ENCODE measurements around the gene DIAPH2.

DNA sequence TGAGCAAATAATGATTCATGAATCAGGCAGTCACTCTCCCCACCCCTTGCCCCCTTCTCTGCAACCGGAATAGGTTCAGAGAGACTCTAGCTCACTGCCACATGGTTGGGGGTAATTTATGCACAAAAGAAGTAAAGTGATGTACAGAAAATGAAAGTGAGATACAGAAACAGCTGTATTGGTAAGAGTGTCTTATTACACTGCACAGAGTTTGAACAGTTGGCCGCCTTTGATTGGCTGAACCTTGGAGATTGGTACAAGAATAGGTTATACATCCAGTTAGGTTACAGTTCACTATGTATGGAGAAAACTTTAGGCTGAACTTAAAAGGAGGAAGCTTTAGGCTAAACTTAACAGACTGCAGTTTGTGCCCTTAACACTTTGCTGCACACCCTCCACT is 34.6 kb upstream of the DIAPH2 start:
- TF ChIP-seq, protein P1, sequence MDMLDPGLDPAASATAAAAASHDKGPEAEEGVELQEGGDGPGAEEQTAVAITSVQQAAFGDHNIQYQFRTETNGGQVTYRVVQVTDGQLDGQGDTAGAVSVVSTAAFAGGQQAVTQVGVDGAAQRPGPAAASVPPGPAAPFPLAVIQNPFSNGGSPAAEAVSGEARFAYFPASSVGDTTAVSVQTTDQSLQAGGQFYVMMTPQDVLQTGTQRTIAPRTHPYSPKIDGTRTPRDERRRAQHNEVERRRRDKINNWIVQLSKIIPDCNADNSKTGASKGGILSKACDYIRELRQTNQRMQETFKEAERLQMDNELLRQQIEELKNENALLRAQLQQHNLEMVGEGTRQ (CRISPR knock-in tag; IDR thresholded peaks at IDR 0.05) = no peak
- no peak for TF ChIP-seq CREM (CRISPR knock-in tag; IDR thresholded peaks at IDR 0.05)
- TF ChIP-seq FOXJ3 (CRISPR knock-in tag; IDR thresholded peaks at IDR 0.05; ENCODE audit: borderline replicate concordance) = no peak
- TF ChIP-seq, protein P2, sequence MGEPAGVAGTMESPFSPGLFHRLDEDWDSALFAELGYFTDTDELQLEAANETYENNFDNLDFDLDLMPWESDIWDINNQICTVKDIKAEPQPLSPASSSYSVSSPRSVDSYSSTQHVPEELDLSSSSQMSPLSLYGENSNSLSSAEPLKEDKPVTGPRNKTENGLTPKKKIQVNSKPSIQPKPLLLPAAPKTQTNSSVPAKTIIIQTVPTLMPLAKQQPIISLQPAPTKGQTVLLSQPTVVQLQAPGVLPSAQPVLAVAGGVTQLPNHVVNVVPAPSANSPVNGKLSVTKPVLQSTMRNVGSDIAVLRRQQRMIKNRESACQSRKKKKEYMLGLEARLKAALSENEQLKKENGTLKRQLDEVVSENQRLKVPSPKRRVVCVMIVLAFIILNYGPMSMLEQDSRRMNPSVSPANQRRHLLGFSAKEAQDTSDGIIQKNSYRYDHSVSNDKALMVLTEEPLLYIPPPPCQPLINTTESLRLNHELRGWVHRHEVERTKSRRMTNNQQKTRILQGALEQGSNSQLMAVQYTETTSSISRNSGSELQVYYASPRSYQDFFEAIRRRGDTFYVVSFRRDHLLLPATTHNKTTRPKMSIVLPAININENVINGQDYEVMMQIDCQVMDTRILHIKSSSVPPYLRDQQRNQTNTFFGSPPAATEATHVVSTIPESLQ (CRISPR knock-in tag; IDR thresholded peaks at IDR 0.05) = no peak
- TF ChIP-seq, protein P3, sequence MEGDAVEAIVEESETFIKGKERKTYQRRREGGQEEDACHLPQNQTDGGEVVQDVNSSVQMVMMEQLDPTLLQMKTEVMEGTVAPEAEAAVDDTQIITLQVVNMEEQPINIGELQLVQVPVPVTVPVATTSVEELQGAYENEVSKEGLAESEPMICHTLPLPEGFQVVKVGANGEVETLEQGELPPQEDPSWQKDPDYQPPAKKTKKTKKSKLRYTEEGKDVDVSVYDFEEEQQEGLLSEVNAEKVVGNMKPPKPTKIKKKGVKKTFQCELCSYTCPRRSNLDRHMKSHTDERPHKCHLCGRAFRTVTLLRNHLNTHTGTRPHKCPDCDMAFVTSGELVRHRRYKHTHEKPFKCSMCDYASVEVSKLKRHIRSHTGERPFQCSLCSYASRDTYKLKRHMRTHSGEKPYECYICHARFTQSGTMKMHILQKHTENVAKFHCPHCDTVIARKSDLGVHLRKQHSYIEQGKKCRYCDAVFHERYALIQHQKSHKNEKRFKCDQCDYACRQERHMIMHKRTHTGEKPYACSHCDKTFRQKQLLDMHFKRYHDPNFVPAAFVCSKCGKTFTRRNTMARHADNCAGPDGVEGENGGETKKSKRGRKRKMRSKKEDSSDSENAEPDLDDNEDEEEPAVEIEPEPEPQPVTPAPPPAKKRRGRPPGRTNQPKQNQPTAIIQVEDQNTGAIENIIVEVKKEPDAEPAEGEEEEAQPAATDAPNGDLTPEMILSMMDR (IDR thresholded peaks at IDR 0.05) = no peak
- TF ChIP-seq ATF2 (CRISPR knock-in tag; IDR thresholded peaks at IDR 0.05; ENCODE audit: borderline replicate concordance, low read depth) = no peak
- TF ChIP-seq ZNF423 (CRISPR knock-in tag; IDR thresholded peaks at IDR 0.05) = no peak
- TF ChIP-seq, protein P4, sequence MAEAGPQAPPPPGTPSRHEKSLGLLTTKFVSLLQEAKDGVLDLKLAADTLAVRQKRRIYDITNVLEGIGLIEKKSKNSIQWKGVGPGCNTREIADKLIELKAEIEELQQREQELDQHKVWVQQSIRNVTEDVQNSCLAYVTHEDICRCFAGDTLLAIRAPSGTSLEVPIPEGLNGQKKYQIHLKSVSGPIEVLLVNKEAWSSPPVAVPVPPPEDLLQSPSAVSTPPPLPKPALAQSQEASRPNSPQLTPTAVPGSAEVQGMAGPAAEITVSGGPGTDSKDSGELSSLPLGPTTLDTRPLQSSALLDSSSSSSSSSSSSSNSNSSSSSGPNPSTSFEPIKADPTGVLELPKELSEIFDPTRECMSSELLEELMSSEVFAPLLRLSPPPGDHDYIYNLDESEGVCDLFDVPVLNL (CRISPR knock-in tag; IDR thresholded peaks at IDR 0.05; ENCODE audit: borderline replicate concordance, low read depth) = no peak
